GM21447 (cell line): ENCODE results near the gene GPR176.
A peak's percentile ranks its signal among the peaks of the same experiment; 100 is the strongest.

Experiments used
- ATAC-seq: cut with Tn5 transposase; IDR thresholded peaks from one replicate; pipeline ENCODE4 v1.9.1; 2021; ENCODE audit not compliant: unreplicated experiment

Gene GPR176

GRCh38 chr15:39785841-39786240, 134.2 kb downstream of the GPR176 start:
- ATAC-seq, result no peak

GRCh38 chr15:39785139-39785538, 134.9 kb downstream of the GPR176 start:
- ATAC-seq, result no peak

DNA sequence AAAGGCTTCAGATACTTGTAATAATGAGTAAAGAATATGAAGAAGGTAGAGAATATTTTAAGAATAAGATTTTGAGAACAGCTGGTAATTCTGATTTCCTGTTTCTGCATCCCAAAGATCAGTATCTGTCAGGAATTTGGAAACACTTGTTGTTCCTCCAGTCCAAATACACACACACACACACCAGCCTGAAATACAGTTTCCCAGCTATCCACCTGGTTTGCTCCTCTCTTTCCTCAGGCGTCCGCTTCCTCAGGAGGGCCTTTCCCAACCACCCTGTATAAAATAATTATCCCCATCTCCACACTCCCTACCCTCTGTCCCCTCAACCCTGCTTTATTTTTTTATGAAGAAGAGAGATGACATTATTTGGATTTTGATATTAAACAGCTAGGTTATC, 135.4 kb downstream of the GPR176 start:
- ATAC-seq, result no peak

- ATAC-seq, result no peak
Measured at GRCh38 chr15:39784125-39784524, 135.9 kb downstream of the GPR176 start.

DNA sequence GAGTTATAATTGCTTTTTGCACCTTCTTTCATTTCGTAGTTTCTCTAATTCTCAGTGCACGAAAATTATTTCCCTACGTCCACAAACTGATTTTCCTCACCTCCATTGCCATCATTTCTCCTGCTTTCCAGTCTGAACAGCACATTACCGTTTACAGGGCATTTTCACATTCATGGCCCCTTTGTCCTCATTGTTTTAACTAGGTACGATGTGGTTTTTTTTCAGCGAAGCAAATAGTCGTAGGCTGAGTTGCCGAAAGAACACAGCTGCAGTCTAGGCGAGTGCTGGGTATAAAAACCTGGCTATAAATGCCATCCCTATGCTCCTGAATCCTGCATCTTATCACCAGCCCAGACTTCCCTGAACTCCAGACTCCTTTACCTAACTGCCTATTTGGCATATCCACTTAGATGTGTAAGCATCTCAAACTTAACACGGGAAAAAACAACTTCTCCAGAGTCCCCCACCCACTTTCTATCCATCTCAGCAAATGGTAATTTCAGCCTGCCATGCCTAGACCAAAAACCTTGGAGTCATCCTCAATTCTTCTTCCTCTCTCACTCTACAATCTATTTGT, 136.7 kb downstream of the GPR176 start:
- ATAC-seq, result no peak

DNA sequence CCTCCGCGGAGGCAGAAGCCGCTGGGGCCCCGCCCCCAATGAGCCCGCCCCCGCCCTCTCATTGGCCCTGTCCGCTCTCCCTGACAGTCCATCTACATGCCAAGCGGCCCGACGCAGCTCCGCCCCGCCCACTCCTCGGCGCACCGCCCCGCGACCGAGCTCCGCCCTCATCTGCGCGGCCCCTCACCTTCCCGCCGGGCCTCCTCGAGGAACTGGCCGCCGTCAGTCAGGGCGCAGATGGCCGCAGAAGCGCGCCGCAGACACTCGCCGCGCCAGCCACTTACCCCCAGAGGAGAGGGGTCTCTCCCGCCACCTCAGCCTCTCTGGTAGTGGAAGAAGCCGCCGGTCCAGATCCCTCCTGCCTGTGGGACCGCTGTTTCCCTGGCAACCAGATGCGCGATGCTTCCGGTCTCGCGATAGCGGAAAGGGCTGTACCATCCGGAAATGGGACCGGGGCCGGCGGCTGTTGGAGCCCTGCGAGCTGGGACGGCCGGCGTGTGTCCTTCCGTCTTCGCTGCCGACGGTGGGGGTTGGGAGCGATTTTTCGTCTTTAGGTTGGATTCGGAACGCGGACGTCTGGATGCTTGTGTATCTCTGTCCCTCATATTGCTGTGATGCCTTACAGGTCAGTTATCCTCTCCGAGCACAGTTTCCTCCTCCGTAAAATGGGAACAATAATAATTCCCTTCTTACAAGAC, 137.5 kb downstream of the GPR176 start, which contains the start of gene FSIP1:
FSIP1 (minus strand) TSS at position 401 of the 698 bp plus-strand sequence. CDS start 6,317 bp downstream, outside the sequence.
- peak; percentile 97 for ATAC-seq

GRCh38 chr15:39781967-39782302, 138.1 kb downstream of the GPR176 start:
- no peak for ATAC-seq

GRCh38 chr15:39781147-39781966, 138.7 kb downstream of the GPR176 start:
- no peak for ATAC-seq

DNA sequence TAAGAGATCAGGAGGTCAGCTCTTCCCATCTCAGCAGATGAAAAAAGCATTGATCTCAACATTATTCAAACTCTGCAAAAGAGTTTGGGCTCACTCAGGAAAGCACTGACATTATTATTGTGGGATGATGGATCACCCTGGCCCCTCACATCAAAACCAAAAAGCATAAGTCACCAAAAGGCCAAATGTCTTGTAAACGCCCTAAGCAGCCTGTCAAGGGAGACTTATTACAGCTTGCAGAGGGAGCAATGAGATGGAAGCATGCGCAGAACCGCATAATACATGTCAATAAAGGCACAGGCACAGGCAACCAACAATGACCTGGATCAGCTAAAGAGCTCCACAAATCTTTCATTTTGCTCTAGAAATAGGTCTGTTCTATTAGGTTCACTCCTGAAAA, 142.0 kb downstream of the GPR176 start:
- no peak for ATAC-seq

DNA sequence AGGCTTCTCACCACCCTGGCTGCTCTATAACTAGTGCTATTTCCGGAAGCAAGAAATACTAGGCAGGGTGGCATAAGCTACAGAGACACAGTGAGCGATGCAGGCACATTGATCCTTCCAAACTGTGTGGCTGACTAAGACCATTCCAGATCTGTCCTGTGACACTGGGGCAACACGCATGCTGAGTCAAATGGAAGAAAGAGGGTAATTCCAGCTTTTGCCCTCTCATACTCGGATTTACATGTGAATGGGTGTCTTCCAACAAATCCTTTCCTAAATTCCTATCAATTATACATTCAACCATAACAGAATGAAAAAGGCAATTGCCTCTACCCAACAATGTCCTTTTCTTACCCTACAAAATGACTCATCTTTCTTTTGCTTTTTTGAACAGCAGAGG, 142.6 kb downstream of the GPR176 start:
- ATAC-seq, result no peak

GRCh38 chr15:39776068-39776467, 144.0 kb downstream of the GPR176 start:
- ATAC-seq, result no peak

GRCh38 chr15:39774688-39775267, 145.3 kb downstream of the GPR176 start:
- no peak for ATAC-seq

DNA sequence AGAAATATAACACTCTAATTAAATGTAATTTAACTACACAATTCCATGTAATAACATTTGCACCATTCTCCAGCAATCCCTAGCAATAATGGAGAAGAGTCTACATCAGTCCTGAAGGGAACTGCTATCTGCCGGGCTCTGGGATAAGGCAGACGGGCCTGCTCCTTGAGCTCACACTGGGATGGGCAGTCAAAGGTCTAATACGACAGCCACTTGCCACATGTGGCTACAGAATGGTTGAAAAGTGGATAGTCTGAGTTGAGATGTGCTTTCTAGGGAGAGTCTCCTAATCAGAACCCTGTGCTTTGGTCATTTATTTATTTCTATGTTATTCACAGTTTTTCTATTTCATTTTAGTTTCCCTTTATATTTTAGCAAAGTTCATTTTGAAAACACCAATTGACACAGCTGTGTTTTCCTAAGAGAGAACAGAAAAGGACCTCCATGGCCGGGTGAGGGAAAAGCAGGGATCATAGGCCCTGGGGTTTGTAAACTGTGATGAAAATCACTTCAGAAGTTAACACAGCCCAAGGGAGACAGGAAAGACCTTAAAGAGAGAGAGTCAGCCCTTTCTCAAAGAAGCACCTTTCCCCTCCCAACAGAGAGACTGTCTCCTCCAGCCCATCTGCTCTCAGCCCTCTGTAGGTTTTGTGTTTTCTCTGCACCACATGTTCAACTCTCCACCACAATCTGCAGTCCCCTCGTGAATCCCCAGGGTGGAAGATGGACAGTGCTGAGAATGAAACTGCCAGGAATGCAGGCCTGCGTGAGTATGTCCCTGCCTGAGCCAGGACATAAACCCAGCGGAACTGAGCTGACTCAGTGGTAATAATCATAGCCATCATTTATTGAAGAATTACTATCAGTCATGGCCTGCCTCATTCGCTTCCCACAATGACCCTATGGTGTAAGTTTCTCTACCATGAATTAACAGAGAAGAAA, 149.0 kb downstream of the GPR176 start:
- ATAC-seq, result no peak

DNA sequence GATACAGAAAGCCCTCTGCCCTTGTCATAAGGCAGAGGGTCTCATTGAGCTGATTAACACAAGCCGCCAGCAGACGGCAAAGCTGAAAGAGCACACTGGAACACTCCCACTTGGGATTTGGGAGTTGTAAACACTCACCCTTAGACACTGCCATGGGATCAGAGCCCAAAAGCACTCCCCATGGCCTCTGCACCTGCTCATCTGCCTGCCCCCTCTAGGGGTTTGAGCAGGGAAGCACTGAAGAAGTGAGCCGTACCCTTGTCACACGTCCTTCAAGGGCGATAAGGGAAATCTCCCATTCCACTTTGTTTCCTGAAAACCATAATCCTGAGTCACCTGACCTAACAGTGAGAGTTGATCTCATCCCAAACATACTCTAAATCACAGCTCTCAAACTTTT, 152.1 kb downstream of the GPR176 start:
- ATAC-seq, result no peak

DNA sequence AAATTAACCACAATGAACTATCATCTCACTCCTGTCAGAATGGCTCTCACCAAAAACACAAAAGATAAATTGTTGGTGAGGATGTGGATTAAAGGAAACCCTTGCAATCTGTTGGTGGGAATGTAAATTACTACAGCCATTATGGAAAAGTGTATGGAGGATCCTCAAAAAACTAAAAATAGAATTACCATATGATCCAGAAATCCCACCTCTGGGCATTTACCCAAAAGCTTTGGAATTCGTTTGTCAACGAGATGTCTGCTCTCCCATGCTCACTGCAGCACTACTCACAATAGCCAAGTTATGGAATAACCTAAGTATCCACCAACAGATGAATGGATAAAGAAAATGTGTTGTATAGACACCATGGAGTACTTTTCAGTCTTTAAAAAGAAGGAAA, 159.1 kb downstream of the GPR176 start:
- no peak for ATAC-seq

- no peak for ATAC-seq
Measured at GRCh38 chr15:39756806-39757522, 163.1 kb downstream of the GPR176 start.

- no peak for ATAC-seq
Measured at GRCh38 chr15:39752991-39753390, 167.1 kb downstream of the GPR176 start.

DNA sequence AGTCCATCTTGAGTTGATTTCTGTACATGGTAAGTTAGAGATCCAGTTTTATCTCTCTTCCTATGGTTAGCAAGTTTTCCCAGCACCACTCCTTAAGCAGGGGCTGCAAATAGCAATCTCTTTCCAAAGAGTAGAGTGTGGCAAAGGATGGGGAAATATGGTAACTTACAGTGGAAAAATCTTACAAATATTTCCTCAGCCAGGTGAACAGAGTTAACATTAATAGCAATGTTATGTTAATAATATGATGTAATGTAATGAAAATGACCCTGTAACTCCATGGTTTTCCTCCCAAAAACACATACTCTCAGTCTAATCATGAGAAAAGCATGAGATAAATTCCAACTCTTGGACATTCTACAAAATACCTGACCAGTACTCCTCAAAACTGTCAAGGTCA, 167.8 kb downstream of the GPR176 start:
- no peak for ATAC-seq
